Liver (tissue), 9 donors: ENCODE measurements around the gene IRF6. TPM values are rescaled to one million over a fixed set of nuclear protein-coding genes. Genes with fewer than 3 reads are reported as not detected.

ENCODE experiments used
- DNase-seq: peaks from one replicate; pipeline ENCODE4 v3.0.0-alpha.2; 2017; ENCODE audit warnings: low spot score
- H3K27ac ChIP-seq, 2 donors: one replicate each; pipeline ENCODE4 v1.7.0; 2013; ENCODE audit warnings: inconsistent platforms in 2 of 2, low read length in 2 of 2, control low read depth in 1 of 2, low read depth in 1 of 2, mild to moderate bottlenecking in 1 of 2
- H3K27me3 ChIP-seq, 4 donors: one replicate each; pipeline versions ENCODE4 v1.6.1 to v1.7.0; 2013; ENCODE audit warnings: low read length in 3 of 4, inconsistent platforms in 1 of 4, mild to moderate bottlenecking in 1 of 4, moderate library complexity in 1 of 4; ENCODE audit not compliant: control insufficient read depth in 4 of 4, insufficient read depth in 4 of 4
- H3K36me3 ChIP-seq, 4 donors: one replicate each; pipeline versions ENCODE4 v1.6.1 to v1.7.0; 2013; ENCODE audit warnings: low read length in 3 of 4, mild to moderate bottlenecking in 3 of 4, low read depth in 1 of 4, moderate library complexity in 1 of 4; ENCODE audit not compliant: control insufficient read depth in 4 of 4, insufficient read depth in 3 of 4
- H3K4me1 ChIP-seq, 4 donors: one replicate each; pipeline versions ENCODE4 v1.6.1 to v1.7.0; 2013; ENCODE audit warnings: low read length in 3 of 4, mild to moderate bottlenecking in 3 of 4, moderate library complexity in 1 of 4; ENCODE audit not compliant: control insufficient read depth in 4 of 4, insufficient read depth in 4 of 4
- H3K4me3 ChIP-seq, 3 donors: one replicate each; pipeline versions ENCODE4 v1.6.1 to v1.7.0; 2013; ENCODE audit warnings: low read length in 3 of 3, control low read depth in 1 of 3, low read depth in 1 of 3, mild to moderate bottlenecking in 1 of 3
- H3K9ac ChIP-seq, 2 donors: one replicate each; pipeline ENCODE4 v1.7.0; 2013; ENCODE audit warnings: low read length in 2 of 2, mild to moderate bottlenecking in 2 of 2, moderate library complexity in 2 of 2, control low read depth in 1 of 2, low read depth in 1 of 2
- H3K9me3 ChIP-seq, 4 donors: one replicate each; pipeline versions ENCODE4 v1.6.1 to v1.7.0; 2013; ENCODE audit warnings: low read length in 3 of 4; ENCODE audit not compliant: control insufficient read depth in 4 of 4
- ATF3 ChIP-seq: IDR thresholded peaks from 2 replicates; pipeline ENCODE4 v1.6.1; 2016; ENCODE audit warnings: antibody characterized with exemption
- CTCF ChIP-seq: fragments of 150-350 bp; IDR thresholded peaks from 2 replicates; pipeline ENCODE4 v1.5.1; 2017; ENCODE audit warnings: improper control_type of control experiment, low read depth, low read length; ENCODE audit not compliant: missing input control
- EGR1 ChIP-seq, 2 donors: IDR thresholded peaks; 2 replicates each; pipeline ENCODE4 v1.6.1; 2016 to 2018; ENCODE audit warnings: antibody characterized with exemption in 2 of 2, low read depth in 2 of 2
- FOXA1 ChIP-seq: IDR thresholded peaks from 2 replicates; pipeline ENCODE4 v1.6.1; 2016; ENCODE audit warnings: antibody characterized with exemption
- FOXA2 ChIP-seq: IDR thresholded peaks from 2 replicates; pipeline ENCODE4 v1.6.1; 2016; ENCODE audit warnings: antibody characterized with exemption
- GABPA ChIP-seq, 2 donors: IDR thresholded peaks in 1 of 2; conservative IDR thresholded peaks in 1 of 2; 2 replicates each; pipeline ENCODE4 v1.6.1; 2016; ENCODE audit warnings: antibody characterized with exemption in 2 of 2, mild to moderate bottlenecking in 1 of 2, moderate library complexity in 1 of 2
- JUND ChIP-seq, 2 donors: IDR thresholded peaks; 2 replicates each; pipeline ENCODE4 v1.6.1; 2016; ENCODE audit warnings: antibody characterized with exemption in 2 of 2
- MAX ChIP-seq: IDR thresholded peaks from 2 replicates; pipeline ENCODE4 v1.6.1; 2016; ENCODE audit warnings: antibody characterized with exemption
- NR2F2 ChIP-seq: IDR thresholded peaks from 2 replicates; pipeline ENCODE4 v1.6.1; 2016; ENCODE audit warnings: antibody characterized with exemption
- RAD21 ChIP-seq, 2 donors: IDR thresholded peaks; 2 replicates each; pipeline ENCODE4 v1.6.1; 2016; ENCODE audit warnings: antibody characterized with exemption in 2 of 2, mild to moderate bottlenecking in 2 of 2
- REST ChIP-seq: IDR thresholded peaks from 2 replicates; pipeline ENCODE4 v1.6.1; 2016; ENCODE audit warnings: antibody characterized with exemption, mild to moderate bottlenecking
- RXRA ChIP-seq, 2 donors: IDR thresholded peaks; 2 replicates each; pipeline ENCODE4 v1.6.1; 2017 to 2018; ENCODE audit warnings: antibody characterized with exemption in 2 of 2, mild to moderate bottlenecking in 1 of 2
- SP1 ChIP-seq: IDR thresholded peaks from 2 replicates; pipeline ENCODE4 v1.6.1; 2018; ENCODE audit warnings: antibody characterized with exemption, mild to moderate bottlenecking
- TAF1 ChIP-seq: conservative IDR thresholded peaks from 2 replicates; pipeline ENCODE4 v1.6.1; 2016; ENCODE audit warnings: antibody characterized with exemption, mild to moderate bottlenecking
- ZBTB33 ChIP-seq: IDR thresholded peaks from 2 replicates; pipeline ENCODE4 v1.6.1; 2016; ENCODE audit warnings: antibody characterized with exemption
- WGBS: extraction: QIAGEN DNeasy Blood & Tissue Kit; methylation state at CpG from one replicate; pipeline ENCODE4 v1.1.7; 2013; 5-methylcytosine and 5-hydroxymethylcytosine counted together
- polyA plus RNA-seq, 2 donors: library from polyadenylated mRNA; stranded (reverse) in 1 of 2; unstranded in 1 of 2; fragments of 200-250 nt in 1 of 2; fragments of >200 nt in 1 of 2; fragmentation: Nextera tagmentation in 1 of 2; extraction: Ambion mirVana in 1 of 2; gene quantifications; one replicate each; pipeline versions ENCODE4 v1.2.1 to v1.2.3, GENCODE V29; 2013 to 2015
- total RNA-seq, 2 donors: library from RNA; depleted of rRNA; stranded (reverse); fragments of >200 nt; gene quantifications; one replicate each; pipeline ENCODE4 v1.2.3, GENCODE V29; 2014
- donor health status: healthy.
- donor health status: healthy.
- donor health status: healthy.
- donor health status: healthy.
- donor health status: healthy.

IRF6 gene
- total and polyA plus RNA-seq, 4 donors = 0.51 to 29.3 (median 14.3) TPM

- Histone ChIP-seq H3K4me1 (no peaks in the 10 kb centered on the region), H3K4me3 (no peak overlapping the region), H3K27me3 (no peaks in the 10 kb centered on the region), H3K36me3 (no peaks in the 10 kb centered on the region), H3K9me3 (no peaks in the 10 kb centered on the region), H3K9ac (no peak overlapping the region), H3K27ac (no peak overlapping the region)
- 99% methylated on average over 1 of the region's 1 CpG for WGBS
- TF ChIP-seq RAD21 (IDR thresholded peaks at IDR 0.05) (no peak), NR2F2 (no peak), FOXA1 (no peak), TAF1 (no peak), GABPA (IDR thresholded peaks at IDR 0.05 in 1 of 2, conservative IDR thresholded peaks at IDR 0.05 in 1 of 2) (no peak), SP1 (no peak), REST (no peak), MAX (no peak), FOXA2 (no peak), ATF3 (no peak)
- no peak for DNase-seq
These were observed 11.7 kb upstream of the IRF6 start for GRCh38 chr1:209817691-209818090.

GRCh38 chr1:209816923-209817322 is 11.0 kb upstream of the IRF6 start:
- DNase-seq = no peak
- Histone ChIP-seq H3K9me3 (no peaks in the 10 kb centered on the region), H3K4me3 (no peak overlapping the region), H3K36me3 (no peaks in the 10 kb centered on the region), H3K27me3 (no peaks in the 10 kb centered on the region), H3K4me1 (no peaks in the 10 kb centered on the region), H3K9ac (no peak overlapping the region), H3K27ac (no peak overlapping the region)
- TF ChIP-seq FOXA1 (no peak), CTCF (no peak), RAD21 (IDR thresholded peaks at IDR 0.05) (no peak), GABPA (IDR thresholded peaks at IDR 0.05 in 1 of 2, conservative IDR thresholded peaks at IDR 0.05 in 1 of 2) (no peak), FOXA2 (no peak), JUND (IDR thresholded peaks at IDR 0.05) (no peak), TAF1 (no peak), EGR1 (IDR thresholded peaks at IDR 0.05; ENCODE audit: low read depth in 2 of 2) (no peak), RXRA (IDR thresholded peaks at IDR 0.05) (no peak), ZBTB33 (no peak), REST (no peak), MAX (no peak), ATF3 (no peak), NR2F2 (no peak)
- 65% methylated on average over 3 of the region's 3 CpGs for WGBS
